Aorta (tissue), 5 donors: Measurements from ENCODE around the gene ACVR1B. TPM values are rescaled to one million over a fixed set of nuclear protein-coding genes. Genes with fewer than 3 reads are reported as not detected.
A peak's percentile ranks its signal among the peaks of the same experiment; 100 is the strongest.

Experiments used
- ATAC-seq: fragments of 200-7000 bp; cut with Tn5 transposase; one replicate; pipeline ENCODE4 v1.9.1; 2022; ENCODE audit warnings: moderate library complexity; ENCODE audit not compliant: low FRiP score
- DNase-seq, 2 donors: peaks; one replicate each; pipeline ENCODE4 v3.0.0-alpha.2; 2020
- H3K27ac ChIP-seq, 2 donors: one replicate each; pipeline ENCODE4 v1.5.1; 2013; ENCODE audit warnings: low read length in 2 of 2, mild to moderate bottlenecking in 2 of 2, moderate library complexity in 2 of 2, control low read depth in 1 of 2, inconsistent platforms in 1 of 2, low read depth in 1 of 2
- H3K27me3 ChIP-seq, 2 donors: one replicate each; pipeline ENCODE4 v1.6.1; 2013; ENCODE audit warnings: control low read depth in 1 of 2, low read length in 1 of 2, mild to moderate bottlenecking in 1 of 2, moderate library complexity in 1 of 2; ENCODE audit not compliant: insufficient read depth in 2 of 2, control insufficient read depth in 1 of 2
- H3K36me3 ChIP-seq, 2 donors: one replicate each; pipeline ENCODE4 v1.6.1; 2013; ENCODE audit warnings: control low read depth in 1 of 2, low read length in 1 of 2, mild to moderate bottlenecking in 1 of 2; ENCODE audit not compliant: insufficient read depth in 2 of 2, control insufficient read depth in 1 of 2
- H3K4me1 ChIP-seq, 2 donors: one replicate each; pipeline ENCODE4 v1.6.1; 2013; ENCODE audit warnings: low read length in 2 of 2, control low read depth in 1 of 2, mild to moderate bottlenecking in 1 of 2, moderate library complexity in 1 of 2; ENCODE audit not compliant: insufficient read depth in 2 of 2, control insufficient read depth in 1 of 2
- H3K4me3 ChIP-seq, 2 donors: one replicate each; pipeline ENCODE4 v1.5.1; 2013; ENCODE audit warnings: low read length in 2 of 2, control low read depth in 1 of 2, mild to moderate bottlenecking in 1 of 2
- H3K9me3 ChIP-seq: one replicate; pipeline ENCODE4 v1.6.1; 2013; ENCODE audit warnings: mild to moderate bottlenecking, low read length; ENCODE audit not compliant: control insufficient read depth
- WGBS, 2 donors: extraction: QIAGEN DNeasy Blood & Tissue Kit; methylation state at CpG; one replicate each; pipeline ENCODE4 v1.1.7; 2013; 5-methylcytosine and 5-hydroxymethylcytosine counted together
- intact Hi-C, 2 donors: fragments of 100-400 bp; cut with DNase I; formaldehyde crosslinking; loops; one replicate each; pipeline versions ENCODE4 v1.14.2 to v1.15.0; 2022
- polyA plus RNA-seq, 2 donors: library from polyadenylated mRNA; stranded (reverse); fragments of 200-250 nt; gene quantifications; one replicate each; pipeline ENCODE4 v1.2.3, GENCODE V29; 2013
- total RNA-seq, 2 donors: library from RNA; stranded (reverse); fragmentation: NEBNext Ultra II Directional; extraction: Animal tissue kit (Norgen Biotek cat#: 25700); gene quantifications; one replicate each; pipeline ENCODE4 v1.2.1, GENCODE V29; 2021
- donor health status: healthy with polysubstance abuse.
- donor health status: Bipolar disorder and iron deficiency.
- donor health status: DM: no; HTN: no; CAD: no.
- donor health status: DM: no; HTN: no; CAD: no.
- donor health status: DM: yes; HTN: yes; CAD: no.

ACVR1B gene
- total and polyA plus RNA-seq, 4 donors: 2.3 to 24.5 (median 15.4) TPM

DNA sequence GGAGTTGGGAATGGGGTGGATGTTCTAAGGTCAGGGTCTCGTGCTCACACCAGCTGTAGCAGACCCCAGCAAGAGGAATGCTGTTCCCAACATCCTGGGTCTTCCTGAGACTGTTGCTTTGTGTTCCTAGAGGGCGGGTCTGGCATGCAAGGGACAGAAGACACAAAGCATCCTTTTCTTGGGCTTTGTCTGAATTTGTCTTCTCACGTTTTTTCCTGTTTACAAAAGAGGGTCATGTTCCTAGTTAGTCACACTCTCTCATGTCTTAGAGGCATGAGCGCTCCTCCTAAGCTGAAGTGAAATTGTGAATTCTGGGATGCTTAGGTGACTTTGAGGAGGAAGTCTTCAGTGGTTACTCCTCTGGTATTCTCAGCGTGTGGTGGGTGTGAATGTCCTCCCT is 45.6 kb downstream of the ACVR1B start:
- DNase-seq: no peak
- WGBS, 2 donors: 83 to 87% methylated on average over 5 of the region's 5 CpGs
- no peaks in the 10 kb centered on the region for H3K4me1 ChIP-seq
- H3K9me3 ChIP-seq: no peaks in the 10 kb centered on the region
- no peaks in the 10 kb centered on the region for H3K27me3 ChIP-seq
- H3K27ac ChIP-seq: no peak overlapping the region
- peaks cover 0 to 5% of the 10 kb centered on the region in 2 donors for H3K36me3 ChIP-seq
- H3K4me3 ChIP-seq: no peak overlapping the region
- ATAC-seq: no peak
- intact Hi-C loops: no loop called here

DNA sequence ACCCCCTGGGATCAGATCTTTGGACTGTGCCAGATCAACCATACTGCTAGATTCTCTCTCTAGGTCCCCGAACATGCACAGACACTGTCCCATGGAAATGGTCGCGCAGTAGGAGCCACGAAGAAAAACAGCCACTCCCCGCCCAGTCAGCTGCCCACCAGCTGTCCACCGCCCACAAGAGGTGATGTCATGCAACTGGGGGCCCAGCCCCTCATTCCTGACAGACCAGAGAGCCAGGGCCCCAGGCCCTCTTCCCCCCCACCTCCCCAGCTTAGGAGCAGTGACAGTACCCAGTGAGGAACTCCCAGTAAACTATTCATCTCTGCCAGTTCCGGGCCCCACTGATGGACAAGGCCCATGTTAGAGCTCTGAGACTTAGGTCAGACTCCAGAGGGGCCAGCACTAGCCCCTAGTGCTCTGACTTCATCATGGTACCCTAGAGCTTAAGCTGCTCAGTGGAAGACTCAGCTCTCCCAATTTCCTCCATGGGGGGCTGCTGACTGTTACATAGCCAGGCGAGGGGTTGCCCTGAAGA is 51.6 kb downstream of the ACVR1B start:
- Histone ChIP-seq H3K27me3 (no peaks in the 10 kb centered on the region), H3K9me3 (no peaks in the 10 kb centered on the region), H3K4me3 (no peak overlapping the region), H3K4me1 (no peaks in the 10 kb centered on the region), H3K27ac (no peak overlapping the region), H3K36me3 (peaks cover 0 to under 1% of the 10 kb centered on the region in 2 donors)
- ATAC-seq (no peak), DNase-seq (no peak)
- intact Hi-C loops: loop anchor here in 1 of 2 donors (5.0 kb wide), 1 partner anchor 84 kb away; no protein-coding TSS in a partner anchor
- 86 to 90% methylated on average over 8 of the region's 8 CpGs for WGBS, 2 donors

DNA sequence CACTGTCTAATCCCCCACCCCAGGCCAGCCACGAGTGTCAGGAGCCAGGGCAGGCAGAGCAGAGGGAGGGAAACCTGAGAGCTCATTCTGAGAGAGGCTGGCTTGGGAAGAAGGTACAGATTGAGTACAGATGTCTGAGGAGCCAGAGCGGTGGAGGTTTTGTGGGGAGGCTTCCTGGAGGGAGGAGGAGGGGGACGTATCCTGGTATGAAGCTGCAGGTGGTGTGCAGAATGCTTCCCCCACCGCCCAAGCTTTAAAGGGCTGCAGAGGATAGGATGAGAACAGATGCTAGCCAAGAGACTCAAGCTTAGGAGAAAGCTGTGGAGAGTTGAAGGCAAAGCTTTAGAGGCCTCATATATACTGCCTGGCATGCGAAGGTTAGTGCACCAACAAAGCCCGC is 52.1 kb downstream of the ACVR1B start:
- Histone ChIP-seq H3K27ac (no peak overlapping the region), H3K4me3 (no peak overlapping the region), H3K36me3 (no peaks in the 10 kb centered on the region), H3K9me3 (no peaks in the 10 kb centered on the region), H3K27me3 (no peaks in the 10 kb centered on the region), H3K4me1 (no peaks in the 10 kb centered on the region)
- 80 to 82% methylated on average over 6 of the region's 6 CpGs for WGBS, 2 donors
- no peak for ATAC-seq
- DNase-seq: no peak
- intact Hi-C loops: loop anchor here in 1 of 2 donors (5.0 kb wide), 1 partner anchor 84 kb away; no protein-coding TSS in a partner anchor

DNA sequence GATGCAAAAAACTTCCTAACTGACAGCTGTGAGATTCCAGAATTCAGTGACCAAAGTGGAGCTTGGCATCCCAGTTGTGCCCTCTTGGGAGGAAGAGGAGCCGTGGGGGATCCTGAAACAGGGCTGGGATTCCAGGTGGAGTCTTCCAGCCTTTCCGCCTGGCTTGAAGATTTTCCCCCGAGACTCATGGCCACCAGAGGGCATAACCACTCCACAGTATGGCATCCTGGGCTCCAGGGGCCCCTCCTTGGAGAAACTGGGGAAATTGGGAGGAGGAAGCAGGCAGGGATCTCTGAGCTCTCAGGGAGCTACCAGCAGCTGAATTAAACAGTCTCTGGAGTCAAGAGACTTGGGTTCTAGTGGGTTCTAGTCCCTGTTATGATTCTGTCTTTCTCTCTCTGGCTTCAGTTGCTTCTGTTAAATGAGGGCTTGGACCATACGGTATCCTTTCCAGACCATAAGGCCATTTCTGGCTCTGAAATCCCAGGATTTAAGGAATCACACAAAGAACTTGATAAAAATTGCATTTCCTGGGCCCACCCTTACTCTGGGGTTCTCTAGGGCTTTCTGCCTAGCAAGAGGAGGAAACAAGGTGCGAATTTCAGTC is 52.6 kb downstream of the ACVR1B start:
- ATAC-seq (no peak), DNase-seq (peak; percentile 66 to 78)
- no peak overlapping the region for H3K27ac ChIP-seq
- H3K4me3 ChIP-seq: no peak overlapping the region
- H3K9me3 ChIP-seq: no peaks in the 10 kb centered on the region
- intact Hi-C loops: loop anchor here (2.0 to 5.0 kb wide), 2 partner anchors 19 to 83 kb away; no protein-coding TSS in a partner anchor
- H3K4me1 ChIP-seq: no peaks in the 10 kb centered on the region
- WGBS, 2 donors: 55 to 64% methylated on average over 5 of the region's 5 CpGs
- H3K36me3 ChIP-seq: no peaks in the 10 kb centered on the region
- no peaks in the 10 kb centered on the region for H3K27me3 ChIP-seq

DNA sequence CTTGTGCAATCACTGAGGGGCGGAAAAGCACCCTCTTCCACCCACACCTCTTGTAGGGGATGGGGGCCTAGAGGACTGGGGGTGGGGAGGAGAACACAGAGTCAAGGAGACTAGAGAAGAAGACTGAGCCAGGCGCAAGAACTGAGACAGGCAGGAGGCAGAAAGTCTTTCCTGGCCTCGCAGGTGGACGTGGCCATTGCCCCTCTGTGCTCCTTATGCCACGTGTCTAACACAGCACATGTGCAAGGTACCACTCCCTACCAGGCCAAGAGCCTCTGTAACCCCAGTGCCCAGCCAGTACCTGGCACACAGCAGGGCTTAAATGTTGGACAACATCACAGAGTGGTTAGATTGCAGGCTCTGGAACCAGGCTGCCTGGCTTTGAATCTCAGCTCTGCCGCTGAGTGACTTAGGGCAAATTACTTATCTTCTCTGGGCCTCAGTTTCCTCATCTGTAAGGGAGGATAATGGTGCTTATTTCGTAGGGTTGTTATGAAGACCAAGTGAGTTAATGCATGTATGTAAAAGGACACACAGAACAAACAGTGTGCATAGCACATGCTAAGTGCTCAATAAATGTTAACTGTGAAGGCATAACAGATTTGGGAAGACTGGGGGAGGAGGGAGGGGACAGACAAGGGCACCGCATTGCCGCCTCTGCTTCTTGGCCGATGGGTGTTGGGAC is 53.9 kb downstream of the ACVR1B start:
- no peak for ATAC-seq
- Histone ChIP-seq H3K27ac (no peak overlapping the region), H3K4me3 (no peak overlapping the region), H3K27me3 (no peaks in the 10 kb centered on the region), H3K9me3 (no peaks in the 10 kb centered on the region), H3K36me3 (no peaks in the 10 kb centered on the region), H3K4me1 (no peaks in the 10 kb centered on the region)
- intact Hi-C loops: loop anchor here in 1 of 2 donors (2.0 kb wide), 1 partner anchor 17 kb away; no protein-coding TSS in a partner anchor
- WGBS, 2 donors: 90 to 92% methylated on average over 10 of the region's 10 CpGs
- DNase-seq: no peak

DNA sequence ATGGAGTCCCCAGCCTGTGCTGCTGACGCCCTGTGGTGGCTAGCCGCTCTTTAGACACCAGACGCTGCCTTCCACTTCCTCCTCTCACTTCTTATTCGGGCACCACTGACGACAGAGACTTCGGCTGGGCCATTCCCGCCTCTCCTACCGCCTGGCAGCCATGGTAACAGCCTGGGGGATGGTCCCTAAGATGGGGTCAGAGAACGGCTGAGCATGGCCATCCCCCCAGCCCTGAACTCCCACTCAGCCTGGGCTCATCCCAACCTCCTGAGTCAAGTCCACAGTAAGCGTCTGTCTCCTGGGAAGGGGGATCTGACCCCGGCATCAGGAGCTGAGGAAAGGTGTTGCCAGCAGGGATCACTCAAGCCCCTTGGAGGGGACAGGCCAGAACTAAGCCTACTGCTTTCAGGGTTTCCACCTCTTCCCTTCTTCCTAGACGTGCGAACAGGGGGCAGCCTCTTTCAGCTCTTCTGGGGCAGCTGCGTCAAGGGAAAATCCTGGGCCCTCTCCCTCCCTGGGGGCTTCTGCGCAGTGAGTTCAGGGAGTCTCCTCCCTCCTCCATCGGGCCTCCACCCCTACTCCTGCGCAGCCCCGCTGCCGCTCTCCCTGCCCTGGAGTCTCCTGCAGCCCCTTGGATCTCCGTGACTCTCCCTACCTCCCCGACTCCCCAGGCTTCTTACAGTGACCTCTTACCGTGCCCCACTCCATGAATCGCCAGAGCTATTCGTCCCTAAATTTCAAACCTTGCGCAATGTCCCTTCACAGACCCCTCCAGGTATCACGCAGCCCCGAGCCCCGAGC is 54.6 kb downstream of the ACVR1B start:
- DNase-seq (peak; percentile 83 to 87), ATAC-seq (peak; percentile 4)
- H3K4me3 ChIP-seq: peak overlapping the region in 1 of 2 donors; percentile 44
- intact Hi-C loops: loop anchor here in 1 of 2 donors (2.0 kb wide), 1 partner anchor 17 kb away; no protein-coding TSS in a partner anchor
- H3K4me1 ChIP-seq: no peaks in the 10 kb centered on the region
- no peaks in the 10 kb centered on the region for H3K9me3 ChIP-seq
- no peaks in the 10 kb centered on the region for H3K36me3 ChIP-seq
- H3K27me3 ChIP-seq: no peaks in the 10 kb centered on the region
- H3K27ac ChIP-seq: no peak overlapping the region
- 45% methylated on average over 27 to 28 of the region's 28 CpGs for WGBS, 2 donors

DNA sequence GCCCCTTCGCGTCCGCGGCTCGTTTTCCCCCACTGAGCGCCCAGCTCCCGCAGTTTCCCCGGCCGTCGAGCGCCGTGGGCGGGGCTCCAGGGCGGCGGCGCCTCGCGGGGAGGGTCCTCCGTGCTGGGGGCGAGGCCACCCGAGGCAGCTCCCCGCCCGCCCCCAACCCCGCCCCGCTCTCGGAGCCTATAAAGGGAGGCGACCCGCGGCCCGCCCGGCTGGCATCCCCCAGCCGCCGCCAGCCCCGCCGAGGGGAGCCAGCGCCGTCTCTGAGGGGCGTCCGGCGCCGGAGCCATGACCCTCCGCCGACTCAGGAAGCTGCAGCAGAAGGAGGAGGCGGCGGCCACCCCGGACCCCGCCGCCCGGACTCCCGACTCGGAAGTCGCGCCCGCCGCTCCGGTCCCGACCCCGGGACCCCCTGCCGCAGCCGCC is 55.2 kb downstream of the ACVR1B start, which contains the start of gene TAMALIN:
Gene TAMALIN, plus strand, starts transcription at position 221 of the 432 bp plus-strand sequence. Its CDS starts 74 bp downstream, at position 295.
- H3K4me1 ChIP-seq: no peaks in the 10 kb centered on the region
- no peak within 1 kb of the TSS for H3K27ac ChIP-seq
- H3K27me3 ChIP-seq: no peaks in the 10 kb centered on the region
- no peaks in the 10 kb centered on the region for H3K9me3 ChIP-seq
- DNase-seq: peak; percentile 85 to 90
- H3K4me3 ChIP-seq: peak within 1 kb of the TSS; percentile 44 to 50
- intact Hi-C loops: no loop called here
- ATAC-seq: peak; percentile 58
- 0 to 1% methylated on average over 34 to 60 of the region's 60 CpGs for WGBS, 2 donors
- H3K36me3 ChIP-seq: no peaks in the 10 kb centered on the region

DNA sequence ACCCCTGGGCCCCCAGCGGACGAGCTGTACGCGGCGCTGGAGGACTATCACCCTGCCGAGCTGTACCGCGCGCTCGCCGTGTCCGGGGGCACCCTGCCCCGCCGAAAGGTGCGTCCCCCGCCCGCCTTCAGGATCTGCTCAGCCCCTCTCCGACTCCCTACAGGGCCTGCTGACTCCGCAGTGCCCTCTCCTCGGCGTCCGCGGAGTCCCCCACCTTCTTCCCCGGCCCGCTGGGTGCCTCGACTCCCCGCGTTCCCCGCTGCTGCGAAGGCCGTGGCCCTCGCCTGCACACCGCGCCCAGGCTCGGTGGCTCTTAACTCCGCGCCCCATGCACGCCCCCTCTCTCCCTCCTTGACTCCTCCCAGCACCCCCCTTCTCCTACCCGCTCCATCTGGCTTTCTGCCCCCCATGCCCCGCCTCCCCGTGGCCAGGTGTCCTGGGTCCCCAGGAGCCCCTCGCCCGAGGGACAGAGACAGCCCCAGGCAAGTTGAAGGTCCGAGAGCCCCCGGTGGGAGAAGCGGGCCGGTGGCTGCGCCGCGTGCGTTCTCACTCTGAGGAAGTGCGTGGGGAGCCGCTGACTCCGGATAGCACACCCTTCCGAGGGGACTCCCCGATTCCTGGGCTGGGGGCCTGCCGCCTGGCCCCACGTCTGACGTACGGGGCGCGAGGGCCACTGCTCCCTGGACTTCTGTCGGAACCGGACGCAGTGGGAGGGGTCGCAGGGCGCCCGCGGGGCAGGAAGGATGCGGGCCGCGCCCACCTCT is 55.8 kb downstream of the ACVR1B start:
- intact Hi-C loops: no loop called here
- H3K4me1 ChIP-seq: no peaks in the 10 kb centered on the region

More for the DNA sequence above, 55.8 kb downstream of the ACVR1B start:
- H3K27ac ChIP-seq: no peak overlapping the region
- H3K4me3 ChIP-seq: peak overlapping the region; percentile 44 to 50
- DNase-seq: peak; percentile 76 to 83
- peak; percentile 30 for ATAC-seq
- no peaks in the 10 kb centered on the region for H3K27me3 ChIP-seq
- no peaks in the 10 kb centered on the region for H3K36me3 ChIP-seq
- no peaks in the 10 kb centered on the region for H3K9me3 ChIP-seq
- WGBS, 2 donors: 20% methylated on average over 67 to 72 of the region's 72 CpGs
